Measurements from ENCODE around the gene NEK6.

Gene NEK6

GRCh38 chr9:124212381-124213050, 45.2 kb upstream of the NEK6 start:
- no peak overlapping the region for H3K4me3 ChIP-seq (ENCODE audit: low read depth, low read length)
- no peak for DNase-seq (ENCODE audit: low read depth)
- no peak for TF ChIP-seq CTCF (IDR thresholded peaks at IDR 0.05; ENCODE audit: low read depth, low read length)
- TF ChIP-seq MAX (IDR thresholded peaks at IDR 0.05; ENCODE audit: low read depth, low read length), result no peak
- TF ChIP-seq POLR2A (IDR thresholded peaks at IDR 0.05; ENCODE audit: extremely low read depth, insufficient read length), result no peak
- no peak for TF ChIP-seq MYC (IDR thresholded peaks at IDR 0.05; ENCODE audit: low read depth, low read length)

GRCh38 chr9:124213396-124213795, 44.4 kb upstream of the NEK6 start:
- no peak for DNase-seq (ENCODE audit: low read depth)
- no peak overlapping the region for H3K4me3 ChIP-seq (ENCODE audit: low read depth, low read length)

GRCh38 chr9:124214116-124214515, 43.6 kb upstream of the NEK6 start:
- no peak for TF ChIP-seq MYC (IDR thresholded peaks at IDR 0.05; ENCODE audit: low read depth, low read length)
- no peak for TF ChIP-seq MAX (IDR thresholded peaks at IDR 0.05; ENCODE audit: low read depth, low read length)
- TF ChIP-seq POLR2A (IDR thresholded peaks at IDR 0.05; ENCODE audit: extremely low read depth, insufficient read length), result no peak
- TF ChIP-seq CTCF (IDR thresholded peaks at IDR 0.05; ENCODE audit: low read depth, low read length), result no peak
- no peak for DNase-seq (ENCODE audit: low read depth)
- H3K4me3 ChIP-seq (ENCODE audit: low read depth, low read length), result no peak overlapping the region

More at GRCh38 chr9:124213396-124213795, 44.4 kb upstream of the NEK6 start:
- TF ChIP-seq MYC (IDR thresholded peaks at IDR 0.05; ENCODE audit: low read depth, low read length) (no peak), CTCF (IDR thresholded peaks at IDR 0.05; ENCODE audit: low read depth, low read length) (no peak), POLR2A (IDR thresholded peaks at IDR 0.05; ENCODE audit: extremely low read depth, insufficient read length) (no peak), MAX (IDR thresholded peaks at IDR 0.05; ENCODE audit: low read depth, low read length) (no peak)

GRCh38 chr9:124214596-124215367, 43.0 kb upstream of the NEK6 start:
- H3K4me3 ChIP-seq (ENCODE audit: low read depth, low read length), result no peak overlapping the region
- DNase-seq (ENCODE audit: low read depth), result no peak
- TF ChIP-seq POLR2A (IDR thresholded peaks at IDR 0.05; ENCODE audit: extremely low read depth, insufficient read length) (no peak), MYC (IDR thresholded peaks at IDR 0.05; ENCODE audit: low read depth, low read length) (no peak), CTCF (IDR thresholded peaks at IDR 0.05; ENCODE audit: low read depth, low read length) (no peak), MAX (IDR thresholded peaks at IDR 0.05; ENCODE audit: low read depth, low read length) (no peak)

GRCh38 chr9:124215368-124215910, 42.3 kb upstream of the NEK6 start:
- DNase-seq (ENCODE audit: low read depth), result no peak
- no peak for TF ChIP-seq MYC (IDR thresholded peaks at IDR 0.05; ENCODE audit: low read depth, low read length)
- TF ChIP-seq CTCF (IDR thresholded peaks at IDR 0.05; ENCODE audit: low read depth, low read length), result no peak
- TF ChIP-seq MAX (IDR thresholded peaks at IDR 0.05; ENCODE audit: low read depth, low read length), result no peak
- TF ChIP-seq POLR2A (IDR thresholded peaks at IDR 0.05; ENCODE audit: extremely low read depth, insufficient read length), result no peak
- no peak overlapping the region for H3K4me3 ChIP-seq (ENCODE audit: low read depth, low read length)

Measured in NB4 (cell line).